ENCODE results near the gene PLCH1.

DNA sequence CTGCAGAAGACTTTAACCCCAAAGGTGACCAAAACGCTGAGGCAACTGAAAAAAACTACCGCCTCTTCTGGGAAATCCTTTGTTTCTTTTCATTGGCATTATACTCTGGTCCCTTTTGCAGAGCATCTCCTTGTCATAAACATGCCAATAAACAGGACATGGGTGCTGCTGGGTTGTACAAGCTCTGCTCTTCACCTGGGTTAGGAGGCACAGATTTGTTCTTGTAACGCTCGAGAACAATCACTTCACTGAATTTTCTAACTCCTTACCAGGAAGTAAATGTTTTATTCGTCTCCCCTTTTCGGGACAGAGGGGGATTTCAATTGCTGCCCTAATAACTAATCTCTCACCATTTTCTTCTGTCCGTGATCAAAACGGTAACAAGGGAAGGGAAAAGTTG, 1.3 kb downstream of the PLCH1 start:
- TF ChIP-seq, protein P1, sequence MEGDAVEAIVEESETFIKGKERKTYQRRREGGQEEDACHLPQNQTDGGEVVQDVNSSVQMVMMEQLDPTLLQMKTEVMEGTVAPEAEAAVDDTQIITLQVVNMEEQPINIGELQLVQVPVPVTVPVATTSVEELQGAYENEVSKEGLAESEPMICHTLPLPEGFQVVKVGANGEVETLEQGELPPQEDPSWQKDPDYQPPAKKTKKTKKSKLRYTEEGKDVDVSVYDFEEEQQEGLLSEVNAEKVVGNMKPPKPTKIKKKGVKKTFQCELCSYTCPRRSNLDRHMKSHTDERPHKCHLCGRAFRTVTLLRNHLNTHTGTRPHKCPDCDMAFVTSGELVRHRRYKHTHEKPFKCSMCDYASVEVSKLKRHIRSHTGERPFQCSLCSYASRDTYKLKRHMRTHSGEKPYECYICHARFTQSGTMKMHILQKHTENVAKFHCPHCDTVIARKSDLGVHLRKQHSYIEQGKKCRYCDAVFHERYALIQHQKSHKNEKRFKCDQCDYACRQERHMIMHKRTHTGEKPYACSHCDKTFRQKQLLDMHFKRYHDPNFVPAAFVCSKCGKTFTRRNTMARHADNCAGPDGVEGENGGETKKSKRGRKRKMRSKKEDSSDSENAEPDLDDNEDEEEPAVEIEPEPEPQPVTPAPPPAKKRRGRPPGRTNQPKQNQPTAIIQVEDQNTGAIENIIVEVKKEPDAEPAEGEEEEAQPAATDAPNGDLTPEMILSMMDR (IDR thresholded peaks at IDR 0.05), result no peak
- TF ChIP-seq POLR2A (IDR thresholded peaks at IDR 0.05) (no peak), EP300 (IDR thresholded peaks at IDR 0.05) (no peak)
